Osteoblast (primary cell): ENCODE results near the gene ETNK2. TPM values are rescaled to one million over a fixed set of nuclear protein-coding genes. Genes with fewer than 3 reads are reported as not detected.

Experiments
- DNase-seq: peaks from one replicate; pipeline ENCODE4 v3.0.0; 2011; ENCODE audit warnings: low spot score, mixed read lengths; ENCODE audit not compliant: insufficient read length; ENCODE audit errors: missing footprints
- H2AFZ ChIP-seq: 2 replicates; pipeline ENCODE4 v1.6.0; 2011; ENCODE audit warnings: mild to moderate bottlenecking, low read length
- H3K27ac ChIP-seq: 2 replicates; pipeline ENCODE4 v1.5.1; 2011; ENCODE audit warnings: mild to moderate bottlenecking, low read depth, low read length, moderate library complexity
- H3K27me3 ChIP-seq: 2 replicates; pipeline ENCODE4 v1.6.0; 2012; ENCODE audit warnings: mild to moderate bottlenecking, control low read depth, inconsistent platforms, low read length, moderate library complexity; ENCODE audit not compliant: insufficient read depth
- H3K36me3 ChIP-seq: 2 replicates; pipeline ENCODE4 v1.5.1; 2011; ENCODE audit warnings: mild to moderate bottlenecking, low read length, control low read depth, moderate library complexity; ENCODE audit not compliant: insufficient read depth
- H3K4me1 ChIP-seq: 2 replicates; pipeline ENCODE4 v1.5.1; 2011; ENCODE audit warnings: mild to moderate bottlenecking, low read length, control low read depth, moderate library complexity; ENCODE audit not compliant: insufficient read depth
- H3K4me2 ChIP-seq: 2 replicates; pipeline ENCODE4 v1.6.0; 2011; ENCODE audit warnings: mild to moderate bottlenecking, low read length; ENCODE audit not compliant: insufficient read depth
- H3K4me3 ChIP-seq: fragments of 200-600 bp; sonication (generic); 3 replicates; pipeline ENCODE4 v1.5.1; 2012; ENCODE audit warnings: mild to moderate bottlenecking, low read length, inconsistent platforms; ENCODE audit not compliant: insufficient read depth
- H3K79me2 ChIP-seq: 2 replicates; pipeline ENCODE4 v1.6.0; 2012; ENCODE audit warnings: mild to moderate bottlenecking, low read length, control low read depth, inconsistent platforms; ENCODE audit not compliant: insufficient read depth
- H3K9me3 ChIP-seq: 2 replicates; pipeline ENCODE4 v1.5.1; 2011; ENCODE audit warnings: low read depth, low read length, control low read depth
- H4K20me1 ChIP-seq: 2 replicates; pipeline ENCODE4 v1.6.0; 2012; ENCODE audit warnings: mild to moderate bottlenecking, low read length, control low read depth; ENCODE audit not compliant: insufficient read depth
- total RNA-seq: library from RNA; depleted of rRNA; stranded (reverse); fragments of >200 nt; gene quantifications from 2 replicates; pipeline ENCODE4 v1.2.3, GENCODE V29; 2012
- TF ChIP-seq, protein P1 (sequence below): IDR thresholded peaks from 2 replicates; pipeline ENCODE4 v1.5.1; 2011; ENCODE audit warnings: mild to moderate bottlenecking, low read depth, low read length, moderate library complexity; ENCODE audit errors: extremely low read depth

ETNK2 gene
- total RNA-seq, 1 donor = 0.72 TPM

- Histone ChIP-seq H3K4me1 (peaks cover 28% of the 10 kb centered on the region), H3K27ac (no peak overlapping the region), H3K36me3 (no peaks in the 10 kb centered on the region), H3K27me3 (no peaks in the 10 kb centered on the region), H3K4me2 (no peak overlapping the region), H3K79me2 (no peaks in the 10 kb centered on the region), H4K20me1 (no peaks in the 10 kb centered on the region), H3K9me3 (no peaks in the 10 kb centered on the region), H2AFZ (no peak overlapping the region), H3K4me3 (no peak overlapping the region)
- DNase-seq = peak; percentile 60
- TF ChIP-seq, protein P1, sequence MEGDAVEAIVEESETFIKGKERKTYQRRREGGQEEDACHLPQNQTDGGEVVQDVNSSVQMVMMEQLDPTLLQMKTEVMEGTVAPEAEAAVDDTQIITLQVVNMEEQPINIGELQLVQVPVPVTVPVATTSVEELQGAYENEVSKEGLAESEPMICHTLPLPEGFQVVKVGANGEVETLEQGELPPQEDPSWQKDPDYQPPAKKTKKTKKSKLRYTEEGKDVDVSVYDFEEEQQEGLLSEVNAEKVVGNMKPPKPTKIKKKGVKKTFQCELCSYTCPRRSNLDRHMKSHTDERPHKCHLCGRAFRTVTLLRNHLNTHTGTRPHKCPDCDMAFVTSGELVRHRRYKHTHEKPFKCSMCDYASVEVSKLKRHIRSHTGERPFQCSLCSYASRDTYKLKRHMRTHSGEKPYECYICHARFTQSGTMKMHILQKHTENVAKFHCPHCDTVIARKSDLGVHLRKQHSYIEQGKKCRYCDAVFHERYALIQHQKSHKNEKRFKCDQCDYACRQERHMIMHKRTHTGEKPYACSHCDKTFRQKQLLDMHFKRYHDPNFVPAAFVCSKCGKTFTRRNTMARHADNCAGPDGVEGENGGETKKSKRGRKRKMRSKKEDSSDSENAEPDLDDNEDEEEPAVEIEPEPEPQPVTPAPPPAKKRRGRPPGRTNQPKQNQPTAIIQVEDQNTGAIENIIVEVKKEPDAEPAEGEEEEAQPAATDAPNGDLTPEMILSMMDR = no peak
Measured at GRCh38 chr1:204131978-204132377, 19.9 kb downstream of the ETNK2 start.

DNA sequence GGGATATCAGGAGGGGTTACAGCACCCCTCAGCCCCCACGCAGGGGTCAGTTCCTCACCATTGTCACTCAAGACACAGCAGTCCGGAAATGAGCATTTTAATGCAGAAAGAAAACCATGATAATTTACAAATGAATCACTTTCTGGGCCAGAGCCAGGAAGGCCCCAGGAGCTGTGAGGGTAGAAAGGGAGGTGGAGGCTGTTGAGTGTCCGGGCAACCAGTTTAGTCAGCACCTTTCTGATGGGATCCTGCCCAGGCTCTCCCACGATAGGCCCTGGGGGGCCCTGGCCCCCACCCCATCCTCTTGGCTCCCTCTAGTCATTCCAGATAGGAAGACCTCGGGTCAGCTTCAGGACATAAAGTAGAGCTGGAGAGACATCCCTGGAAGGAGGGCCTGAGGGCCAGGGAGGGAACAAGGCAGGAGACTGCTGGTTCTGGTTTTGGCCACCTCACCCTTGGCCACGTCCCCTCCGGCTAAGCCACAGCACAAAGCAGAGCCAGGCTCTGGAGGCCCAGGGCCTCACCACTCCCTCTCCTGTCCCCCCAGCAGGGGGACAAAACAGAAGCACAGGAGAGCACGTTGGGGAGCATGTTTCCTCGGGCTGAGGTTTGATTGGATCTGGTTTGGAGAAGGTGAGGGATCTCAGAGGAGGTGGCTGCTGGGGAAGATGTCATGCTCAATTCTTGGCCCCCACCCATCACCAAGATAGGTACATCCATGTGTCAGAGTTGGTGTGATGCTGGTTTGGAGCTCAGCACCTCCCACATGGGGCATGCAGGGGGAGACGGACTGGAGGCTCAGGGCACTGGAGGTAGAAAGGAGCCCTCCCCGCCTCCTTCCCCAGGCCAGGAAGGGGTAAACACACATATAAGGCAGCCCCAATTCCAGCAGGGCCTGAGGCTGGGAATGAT is 20.6 kb downstream of the ETNK2 start:
- no peaks in the 10 kb centered on the region for H3K36me3 ChIP-seq
- H3K27ac ChIP-seq = peak overlapping the region; percentile 59
- H3K79me2 ChIP-seq = no peaks in the 10 kb centered on the region
- H2AFZ ChIP-seq = peak overlapping the region; percentile 19
- H3K27me3 ChIP-seq = no peaks in the 10 kb centered on the region
- H3K4me3 ChIP-seq = no peak overlapping the region
- peak; percentile 97 for DNase-seq
- no peaks in the 10 kb centered on the region for H4K20me1 ChIP-seq
- peak overlapping the region; percentile 30 for H3K4me2 ChIP-seq
- TF ChIP-seq, protein P1 = peak; percentile 9
- H3K9me3 ChIP-seq = no peaks in the 10 kb centered on the region
- peaks cover 32% of the 10 kb centered on the region for H3K4me1 ChIP-seq

DNA sequence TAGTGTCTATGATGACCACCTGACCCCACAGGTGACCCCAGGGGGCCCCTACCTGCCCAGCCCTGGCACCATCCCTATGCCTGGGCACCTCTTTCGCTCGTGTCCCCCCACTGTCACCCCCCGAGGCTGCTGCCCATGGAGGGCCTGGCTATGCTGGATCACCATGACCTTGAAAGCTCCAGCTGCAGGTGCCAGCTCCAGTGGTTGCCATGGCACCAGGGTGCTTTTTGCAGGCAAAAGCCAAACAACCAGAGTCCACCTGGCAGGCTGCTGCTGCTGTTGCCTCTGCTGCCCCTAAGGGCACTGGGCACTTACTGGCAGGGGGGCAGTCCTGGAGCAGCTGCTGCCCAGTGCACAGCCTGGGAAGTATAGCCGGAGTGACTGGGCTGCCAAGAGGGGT is 21.7 kb downstream of the ETNK2 start:
- Histone ChIP-seq H3K27me3 (no peaks in the 10 kb centered on the region), H3K4me2 (no peak overlapping the region), H2AFZ (no peak overlapping the region), H4K20me1 (no peaks in the 10 kb centered on the region), H3K4me1 (peaks cover 32% of the 10 kb centered on the region), H3K36me3 (peaks cover 3% of the 10 kb centered on the region), H3K4me3 (no peak overlapping the region), H3K79me2 (no peaks in the 10 kb centered on the region), H3K9me3 (no peaks in the 10 kb centered on the region), H3K27ac (no peak overlapping the region)
- DNase-seq = no peak
- TF ChIP-seq, protein P1 = no peak
